Panc1 (cell line): ENCODE measurements around the gene MTNR1B.

Source experiments
- POLR2AphosphoS5 ChIP-seq: IDR thresholded peaks from 2 replicates; pipeline ENCODE4 v1.6.1; 2012; ENCODE audit warnings: mild to moderate bottlenecking, low read depth, low read length, moderate library complexity
- TF ChIP-seq, protein P1 (sequence below): fragments of 450-650 bp; IDR thresholded peaks from 2 replicates; pipeline ENCODE4 v1.5.1; 2017; ENCODE audit warnings: mild to moderate bottlenecking

DNA sequence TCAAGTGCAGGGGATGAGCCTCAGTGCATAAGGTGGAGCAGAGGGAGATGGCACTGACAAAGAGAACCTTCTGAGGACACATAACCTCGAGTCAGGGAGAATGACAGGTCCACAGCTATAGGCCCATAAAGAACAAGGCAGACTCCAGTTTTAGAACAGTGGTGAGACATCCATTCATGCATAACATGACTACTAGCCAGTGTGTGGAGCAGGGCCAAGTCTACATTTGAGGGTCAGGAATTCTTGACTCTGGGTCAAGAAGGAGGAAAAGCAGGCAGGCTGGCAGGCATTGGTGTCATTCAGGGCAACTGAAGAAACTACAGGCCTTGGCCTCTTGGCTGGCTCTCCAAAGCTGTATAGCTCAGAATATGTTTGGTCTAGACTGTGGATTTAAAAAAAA lies 54.9 kb downstream of the MTNR1B start:
- TF ChIP-seq, protein P1, sequence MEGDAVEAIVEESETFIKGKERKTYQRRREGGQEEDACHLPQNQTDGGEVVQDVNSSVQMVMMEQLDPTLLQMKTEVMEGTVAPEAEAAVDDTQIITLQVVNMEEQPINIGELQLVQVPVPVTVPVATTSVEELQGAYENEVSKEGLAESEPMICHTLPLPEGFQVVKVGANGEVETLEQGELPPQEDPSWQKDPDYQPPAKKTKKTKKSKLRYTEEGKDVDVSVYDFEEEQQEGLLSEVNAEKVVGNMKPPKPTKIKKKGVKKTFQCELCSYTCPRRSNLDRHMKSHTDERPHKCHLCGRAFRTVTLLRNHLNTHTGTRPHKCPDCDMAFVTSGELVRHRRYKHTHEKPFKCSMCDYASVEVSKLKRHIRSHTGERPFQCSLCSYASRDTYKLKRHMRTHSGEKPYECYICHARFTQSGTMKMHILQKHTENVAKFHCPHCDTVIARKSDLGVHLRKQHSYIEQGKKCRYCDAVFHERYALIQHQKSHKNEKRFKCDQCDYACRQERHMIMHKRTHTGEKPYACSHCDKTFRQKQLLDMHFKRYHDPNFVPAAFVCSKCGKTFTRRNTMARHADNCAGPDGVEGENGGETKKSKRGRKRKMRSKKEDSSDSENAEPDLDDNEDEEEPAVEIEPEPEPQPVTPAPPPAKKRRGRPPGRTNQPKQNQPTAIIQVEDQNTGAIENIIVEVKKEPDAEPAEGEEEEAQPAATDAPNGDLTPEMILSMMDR: no peak
- TF ChIP-seq POLR2AphosphoS5: no peak
